ENCODE data around the gene TTC38.

GRCh38 chr22:46331496-46331895 lies 63.7 kb downstream of the TTC38 start:
- TF ChIP-seq CTCF (IDR thresholded peaks at IDR 0.05) (no peak), POLR2A (IDR thresholded peaks at IDR 0.05) (no peak)

All from esophagus squamous epithelium (tissue), 4 donors.